Activated T-helper 17 cell treated with anti-CD3 and anti-CD28 coated beads, Interleukin-2, amount 50 U/mL, for 72 hours (primary cell): ENCODE measurements around the gene MAGI1. TPM values are rescaled to one million over a fixed set of nuclear protein-coding genes. Genes with fewer than 3 reads are reported as not detected.

Experiments
- ATAC-seq: fragments of 150-1000 bp; cut with Tn5 transposase; replicated peaks from 2 replicates; pipeline ENCODE4 v1.10.0; 2021; ENCODE audit warnings: mild to moderate bottlenecking, moderate library complexity
- H3K27ac Mint-ChIP-seq: one replicate; pipeline ENCODE4 v1.8.0; 2022; ENCODE audit warnings: mixed read lengths
- H3K27me3 Mint-ChIP-seq: one replicate; pipeline ENCODE4 v1.8.0; 2022; ENCODE audit warnings: mixed read lengths
- H3K36me3 Mint-ChIP-seq: one replicate; pipeline ENCODE4 v1.8.0; 2022; ENCODE audit warnings: low read depth, mild to moderate bottlenecking, mixed read lengths
- H3K4me1 Mint-ChIP-seq: one replicate; pipeline ENCODE4 v1.8.0; 2022; ENCODE audit warnings: mixed read lengths
- H3K4me3 Mint-ChIP-seq: one replicate; pipeline ENCODE4 v1.8.0; 2022; ENCODE audit warnings: mild to moderate bottlenecking, mixed read lengths
- H3K9me3 Mint-ChIP-seq: one replicate; pipeline ENCODE4 v1.8.0; 2022; ENCODE audit warnings: mixed read lengths
- total RNA-seq, 2 donors: library from RNA; stranded (reverse); gene quantifications; one replicate each; pipeline ENCODE4 v1.2.3, GENCODE V29; 2022

The MAGI1 gene
- total RNA-seq, 2 donors from 2014 or later, result 0.06 TPM; not detected in 1

- Mint-ChIP-seq H3K36me3 (no peaks in the 10 kb centered on the region), H3K27ac (no peak overlapping the region), H3K4me1 (no peaks in the 10 kb centered on the region), H3K27me3 (peaks cover 4% of the 10 kb centered on the region), H3K9me3 (peaks cover 4% of the 10 kb centered on the region), H3K4me3 (no peak overlapping the region)
- ATAC-seq, result no peak
These were observed 92.3 kb downstream of the MAGI1 start for GRCh38 chr3:65946438-65946837.

DNA sequence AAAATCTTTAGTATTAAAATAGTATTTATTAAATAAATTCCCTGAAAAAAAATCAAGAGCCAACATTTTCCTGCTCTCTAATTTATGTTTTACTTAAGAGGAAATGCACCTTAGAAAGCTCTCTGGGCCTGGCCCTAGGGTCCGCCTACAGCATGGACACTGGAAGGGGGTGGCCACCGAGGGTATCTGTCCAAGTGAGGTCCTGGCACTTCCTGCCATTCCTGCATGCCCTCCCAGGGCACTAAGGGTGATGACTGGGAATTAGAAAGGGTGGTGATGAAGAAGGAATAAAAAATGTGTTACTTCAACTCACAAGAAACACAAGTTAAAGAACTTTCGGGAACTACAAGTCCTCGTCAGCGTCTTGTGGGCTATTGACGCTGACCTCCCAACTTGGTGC lies 92.8 kb downstream of the MAGI1 start:
- Mint-ChIP-seq H3K27ac (no peak overlapping the region), H3K4me1 (no peaks in the 10 kb centered on the region), H3K4me3 (no peak overlapping the region), H3K9me3 (peaks cover 4% of the 10 kb centered on the region), H3K36me3 (no peaks in the 10 kb centered on the region), H3K27me3 (peaks cover 4% of the 10 kb centered on the region)
- ATAC-seq, result no peak

GRCh38 chr3:65945480-65945879 lies 93.2 kb downstream of the MAGI1 start:
- no peak overlapping the region for H3K4me3 Mint-ChIP-seq
- H3K9me3 Mint-ChIP-seq, result no peaks in the 10 kb centered on the region
- no peaks in the 10 kb centered on the region for H3K36me3 Mint-ChIP-seq
- H3K4me1 Mint-ChIP-seq, result no peaks in the 10 kb centered on the region
- no peak overlapping the region for H3K27ac Mint-ChIP-seq
- ATAC-seq, result no peak
- H3K27me3 Mint-ChIP-seq, result no peaks in the 10 kb centered on the region

- H3K27me3 Mint-ChIP-seq, result no peaks in the 10 kb centered on the region
- no peaks in the 10 kb centered on the region for H3K4me1 Mint-ChIP-seq
- no peaks in the 10 kb centered on the region for H3K9me3 Mint-ChIP-seq
- no peaks in the 10 kb centered on the region for H3K36me3 Mint-ChIP-seq
- H3K27ac Mint-ChIP-seq, result no peak overlapping the region
- no peak for ATAC-seq
- H3K4me3 Mint-ChIP-seq, result no peak overlapping the region
These were observed 94.5 kb downstream of the MAGI1 start for GRCh38 chr3:65944252-65944651.

DNA sequence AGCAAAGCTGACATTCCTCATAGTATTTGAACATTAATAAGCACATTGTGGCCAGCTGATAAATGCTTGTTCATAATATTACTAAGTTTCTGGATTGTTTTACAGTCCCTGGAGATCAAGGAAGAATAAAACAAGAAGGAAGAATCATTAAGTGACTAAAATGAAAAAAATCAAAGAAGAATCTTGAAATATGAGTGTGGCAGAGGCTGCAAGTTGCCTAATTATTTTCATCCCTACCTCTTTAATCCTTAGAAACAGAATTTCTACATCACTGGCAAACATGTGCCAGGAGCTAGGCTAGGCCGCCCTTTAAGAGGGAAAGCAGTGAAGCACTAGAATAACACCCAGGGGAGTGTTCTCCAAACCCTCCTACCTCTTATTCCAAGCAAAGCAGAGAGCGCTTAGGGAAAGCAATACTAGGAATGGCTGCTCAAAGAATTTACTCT lies 98.9 kb downstream of the MAGI1 start:
- Mint-ChIP-seq H3K4me3 (no peak overlapping the region), H3K9me3 (no peaks in the 10 kb centered on the region), H3K36me3 (no peaks in the 10 kb centered on the region), H3K27me3 (no peaks in the 10 kb centered on the region), H3K27ac (no peak overlapping the region), H3K4me1 (no peaks in the 10 kb centered on the region)
- no peak for ATAC-seq

DNA sequence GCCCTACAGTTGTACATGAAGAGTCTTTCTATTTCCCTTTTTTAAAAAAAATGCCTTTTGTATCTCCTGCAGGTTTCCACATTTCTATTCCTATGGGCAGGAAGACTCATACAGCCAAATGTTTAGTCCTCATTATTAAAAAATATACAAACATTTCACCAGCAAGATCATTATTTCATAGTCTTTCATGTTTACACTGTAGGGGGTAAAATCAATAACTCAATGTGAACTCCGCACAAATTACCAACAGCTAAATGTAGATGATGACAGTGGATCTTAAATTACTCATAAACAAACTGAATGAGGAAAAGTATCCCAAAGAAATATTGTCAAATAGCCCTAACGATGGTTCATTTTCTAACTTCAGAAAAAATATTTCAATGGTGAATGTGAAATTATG lies 99.5 kb downstream of the MAGI1 start:
- Mint-ChIP-seq H3K27ac (no peak overlapping the region), H3K4me3 (no peak overlapping the region), H3K27me3 (no peaks in the 10 kb centered on the region), H3K4me1 (no peaks in the 10 kb centered on the region), H3K9me3 (no peaks in the 10 kb centered on the region), H3K36me3 (no peaks in the 10 kb centered on the region)
- no peak for ATAC-seq

DNA sequence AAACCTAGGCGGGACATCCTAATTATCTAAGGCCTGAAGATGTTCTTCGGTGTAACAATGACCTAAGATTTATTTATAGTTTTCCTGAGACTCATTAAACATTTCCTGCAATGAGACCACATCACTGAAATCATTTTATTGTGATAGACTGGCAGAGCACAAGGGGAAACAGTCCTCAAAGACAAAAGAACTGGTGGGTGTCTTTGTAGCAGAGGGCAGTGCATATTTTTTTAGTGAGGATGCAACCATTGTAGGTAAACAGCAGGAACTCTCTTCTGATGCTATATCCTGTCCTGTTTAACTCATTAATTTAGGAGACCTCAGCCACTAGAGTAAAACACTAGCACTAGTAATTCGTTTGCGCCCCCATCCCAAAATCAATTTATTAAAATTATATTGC lies 100.0 kb downstream of the MAGI1 start:
- Mint-ChIP-seq H3K27ac (no peak overlapping the region), H3K27me3 (no peaks in the 10 kb centered on the region), H3K36me3 (no peaks in the 10 kb centered on the region)

DNA sequence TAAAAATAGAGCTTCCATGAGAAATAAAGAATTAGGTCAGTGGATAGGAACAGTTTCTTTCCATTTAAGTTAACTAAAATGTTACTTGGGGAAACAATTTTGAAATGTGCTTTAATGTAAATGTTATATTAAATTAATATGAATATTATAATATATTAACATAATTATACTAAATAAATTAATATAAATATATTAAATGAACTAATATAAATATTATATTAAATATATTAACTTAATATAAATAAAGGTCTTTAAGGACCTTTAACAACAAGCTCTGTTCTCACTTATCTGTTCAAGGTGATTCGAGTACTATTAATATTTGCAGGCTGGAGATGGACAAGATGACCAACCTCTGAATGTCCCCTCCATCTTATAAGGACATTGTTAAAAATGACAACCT lies 100.6 kb downstream of the MAGI1 start:
- H3K27ac Mint-ChIP-seq, result no peak overlapping the region
- ATAC-seq, result no peak
- H3K9me3 Mint-ChIP-seq, result peaks cover 3% of the 10 kb centered on the region
- no peaks in the 10 kb centered on the region for H3K27me3 Mint-ChIP-seq
- no peaks in the 10 kb centered on the region for H3K36me3 Mint-ChIP-seq
- H3K4me3 Mint-ChIP-seq, result no peak overlapping the region
- no peaks in the 10 kb centered on the region for H3K4me1 Mint-ChIP-seq

More for the DNA sequence above, 100.0 kb downstream of the MAGI1 start:
- ATAC-seq, result no peak
- H3K9me3 Mint-ChIP-seq, result no peaks in the 10 kb centered on the region
- no peaks in the 10 kb centered on the region for H3K4me1 Mint-ChIP-seq
- no peak overlapping the region for H3K4me3 Mint-ChIP-seq

- H3K4me1 Mint-ChIP-seq, result no peaks in the 10 kb centered on the region
- no peaks in the 10 kb centered on the region for H3K36me3 Mint-ChIP-seq
- ATAC-seq, result no peak
- no peaks in the 10 kb centered on the region for H3K27me3 Mint-ChIP-seq
- H3K9me3 Mint-ChIP-seq, result peaks cover 3% of the 10 kb centered on the region
- no peak overlapping the region for H3K27ac Mint-ChIP-seq
- no peak overlapping the region for H3K4me3 Mint-ChIP-seq
These were observed 101.6 kb downstream of the MAGI1 start for GRCh38 chr3:65936908-65937638.

- H3K27me3 Mint-ChIP-seq, result no peaks in the 10 kb centered on the region
- no peak overlapping the region for H3K4me3 Mint-ChIP-seq
- no peaks in the 10 kb centered on the region for H3K36me3 Mint-ChIP-seq
- H3K9me3 Mint-ChIP-seq, result peaks cover 9% of the 10 kb centered on the region
- ATAC-seq, result peak; percentile 38
- H3K4me1 Mint-ChIP-seq, result no peaks in the 10 kb centered on the region
- no peak overlapping the region for H3K27ac Mint-ChIP-seq
These were observed 103.0 kb downstream of the MAGI1 start for GRCh38 chr3:65935724-65936123.

GRCh38 chr3:65930648-65931047 lies 108.1 kb downstream of the MAGI1 start:
- no peaks in the 10 kb centered on the region for H3K4me1 Mint-ChIP-seq
- H3K27ac Mint-ChIP-seq, result no peak overlapping the region
- H3K9me3 Mint-ChIP-seq, result peaks cover 9% of the 10 kb centered on the region
- no peak overlapping the region for H3K4me3 Mint-ChIP-seq
- peaks cover 3% of the 10 kb centered on the region for H3K27me3 Mint-ChIP-seq
- ATAC-seq, result no peak
- H3K36me3 Mint-ChIP-seq, result no peaks in the 10 kb centered on the region

DNA sequence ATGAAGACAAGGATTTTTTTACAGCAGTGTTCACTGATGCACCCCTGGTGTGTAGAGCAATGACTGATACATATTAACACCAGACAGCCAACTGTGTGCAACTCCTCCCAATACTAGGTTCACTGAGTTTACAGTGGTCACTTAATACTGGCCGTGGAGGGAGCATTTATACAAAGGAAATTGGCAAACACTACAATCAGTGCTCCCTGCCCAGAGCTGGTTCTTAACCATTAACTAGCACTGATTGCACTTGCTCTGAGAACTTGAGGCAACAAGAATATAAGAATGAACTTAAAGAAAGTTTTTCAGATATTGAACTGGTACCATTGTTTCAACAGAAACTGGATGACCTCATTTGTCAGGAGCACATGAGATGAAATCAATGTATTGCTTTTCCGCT lies 110.6 kb downstream of the MAGI1 start:
- H3K4me1 Mint-ChIP-seq, result no peaks in the 10 kb centered on the region
- no peak overlapping the region for H3K4me3 Mint-ChIP-seq
- H3K27me3 Mint-ChIP-seq, result peaks cover 3% of the 10 kb centered on the region
- no peak overlapping the region for H3K27ac Mint-ChIP-seq
- H3K36me3 Mint-ChIP-seq, result no peaks in the 10 kb centered on the region
- no peak for ATAC-seq
- H3K9me3 Mint-ChIP-seq, result peaks cover 5% of the 10 kb centered on the region

- H3K36me3 Mint-ChIP-seq, result no peaks in the 10 kb centered on the region
- H3K27ac Mint-ChIP-seq, result no peak overlapping the region
- no peaks in the 10 kb centered on the region for H3K4me1 Mint-ChIP-seq
- peaks cover 3% of the 10 kb centered on the region for H3K27me3 Mint-ChIP-seq
- H3K4me3 Mint-ChIP-seq, result no peak overlapping the region
- ATAC-seq, result no peak
- H3K9me3 Mint-ChIP-seq, result peaks cover 5% of the 10 kb centered on the region
These were observed 111.1 kb downstream of the MAGI1 start for GRCh38 chr3:65927576-65927975.

- H3K27ac Mint-ChIP-seq, result no peak overlapping the region
- no peaks in the 10 kb centered on the region for H3K9me3 Mint-ChIP-seq
- ATAC-seq, result no peak
- no peak overlapping the region for H3K4me3 Mint-ChIP-seq
- peaks cover 3% of the 10 kb centered on the region for H3K27me3 Mint-ChIP-seq
- H3K4me1 Mint-ChIP-seq, result no peaks in the 10 kb centered on the region
- H3K36me3 Mint-ChIP-seq, result no peaks in the 10 kb centered on the region
These were observed 113.3 kb downstream of the MAGI1 start for GRCh38 chr3:65925254-65925954.

DNA sequence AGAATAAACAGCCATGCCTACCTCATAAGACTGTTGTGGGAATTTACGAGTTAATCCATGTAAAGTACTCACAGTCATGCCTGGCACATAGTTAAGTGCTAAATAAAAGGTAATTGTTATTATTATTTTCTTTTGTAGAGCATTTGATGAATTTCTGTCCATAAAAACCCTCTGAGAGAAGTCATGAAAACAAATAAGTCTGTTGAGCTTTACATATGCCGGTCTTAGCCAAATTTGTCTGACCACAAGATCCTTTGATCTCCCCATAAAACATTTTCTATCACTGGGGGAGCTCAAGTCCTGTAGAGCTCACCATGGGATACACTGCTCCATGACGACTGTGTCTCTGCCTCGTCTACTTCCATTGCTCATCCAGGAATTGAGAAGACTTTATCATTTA lies 114.0 kb downstream of the MAGI1 start:
- H3K27me3 Mint-ChIP-seq, result peaks cover 3% of the 10 kb centered on the region
- no peak overlapping the region for H3K4me3 Mint-ChIP-seq
- H3K36me3 Mint-ChIP-seq, result no peaks in the 10 kb centered on the region
- H3K27ac Mint-ChIP-seq, result no peak overlapping the region
- no peaks in the 10 kb centered on the region for H3K4me1 Mint-ChIP-seq
- no peaks in the 10 kb centered on the region for H3K9me3 Mint-ChIP-seq
- ATAC-seq, result no peak
